RWPE2 (cell line): Measurements from ENCODE around the gene SCAMP2.

ENCODE experiments used
- ATAC-seq: fragments of 200-7000 bp; cut with Tn5 transposase; 3 replicates; pipeline ENCODE4 v1.9.1; 2021; ENCODE audit warnings: low read depth
- DNase-seq: peaks from one replicate; pipeline ENCODE4 v3.0.0-alpha.2; 2020; ENCODE audit warnings: low spot score
- H3K27ac ChIP-seq: fragments of 450-650 bp; 2 replicates; pipeline ENCODE4 v1.5.1; 2017; ENCODE audit warnings: mild to moderate bottlenecking; ENCODE audit not compliant: poor library complexity, severe bottlenecking
- H3K27me3 ChIP-seq: fragments of 250-450 bp; sonication (Bioruptor Pico); 2 replicates; pipeline ENCODE4 v1.5.1; 2021; ENCODE audit warnings: mild to moderate bottlenecking, moderate library complexity; ENCODE audit not compliant: insufficient read depth, poor library complexity, severe bottlenecking
- H3K36me3 ChIP-seq: fragments of 250-450 bp; sonication (Bioruptor Pico); 2 replicates; pipeline ENCODE4 v1.5.1; 2020; ENCODE audit warnings: low read depth, mild to moderate bottlenecking, moderate library complexity
- H3K4me1 ChIP-seq: fragments of 250-450 bp; sonication (Bioruptor Pico); 2 replicates; pipeline ENCODE4 v1.5.1; 2021; ENCODE audit warnings: mild to moderate bottlenecking, moderate library complexity; ENCODE audit not compliant: insufficient read depth, poor library complexity, severe bottlenecking
- H3K4me3 ChIP-seq: fragments of 250-450 bp; sonication (Bioruptor Pico); 2 replicates; pipeline ENCODE4 v1.5.1; 2021; ENCODE audit warnings: mild to moderate bottlenecking, moderate library complexity; ENCODE audit not compliant: severe bottlenecking
- H3K9me3 ChIP-seq: fragments of 250-450 bp; sonication (Bioruptor Pico); 2 replicates; pipeline ENCODE4 v1.5.1; 2021; ENCODE audit warnings: mild to moderate bottlenecking, moderate library complexity; ENCODE audit not compliant: severe bottlenecking
- CTCF ChIP-seq: fragments of 450-650 bp; IDR thresholded peaks from one replicate; pipeline ENCODE4 v1.5.1; 2017; ENCODE audit warnings: mild to moderate bottlenecking, moderate library complexity; ENCODE audit not compliant: poor library complexity, severe bottlenecking

SCAMP2 gene

GRCh38 chr15:74854453-74855022 lies 18.6 kb downstream of the SCAMP2 start:
- DNase-seq, result no peak
- Histone ChIP-seq H3K9me3 (no peaks in the 10 kb centered on the region), H3K36me3 (peaks cover 57% of the 10 kb centered on the region), H3K27me3 (no peaks in the 10 kb centered on the region), H3K4me1 (no peaks in the 10 kb centered on the region), H3K4me3 (no peak overlapping the region), H3K27ac (no peak overlapping the region)
- ATAC-seq, result no peak
- no peak for TF ChIP-seq CTCF

- no peaks in the 10 kb centered on the region for H3K27me3 ChIP-seq
- no peak for DNase-seq
- H3K36me3 ChIP-seq, result peaks cover 69% of the 10 kb centered on the region
- no peaks in the 10 kb centered on the region for H3K4me1 ChIP-seq
- ATAC-seq, result no peak
- H3K27ac ChIP-seq, result no peak overlapping the region
- no peak for TF ChIP-seq CTCF
- no peaks in the 10 kb centered on the region for H3K9me3 ChIP-seq
- no peak overlapping the region for H3K4me3 ChIP-seq
Measured at GRCh38 chr15:74851960-74852359, 21.2 kb downstream of the SCAMP2 start.

GRCh38 chr15:74850393-74850792 lies 22.8 kb downstream of the SCAMP2 start:
- no peak overlapping the region for H3K27ac ChIP-seq
- H3K36me3 ChIP-seq, result peaks cover 66% of the 10 kb centered on the region
- ATAC-seq (no peak), DNase-seq (no peak)
- H3K4me3 ChIP-seq, result no peak overlapping the region
- H3K9me3 ChIP-seq, result no peaks in the 10 kb centered on the region
- TF ChIP-seq CTCF, result no peak
- H3K4me1 ChIP-seq, result no peaks in the 10 kb centered on the region
- no peaks in the 10 kb centered on the region for H3K27me3 ChIP-seq

- DNase-seq (no peak), ATAC-seq (no peak)
- H3K9me3 ChIP-seq, result no peaks in the 10 kb centered on the region
- peaks cover 44% of the 10 kb centered on the region for H3K36me3 ChIP-seq
- H3K4me3 ChIP-seq, result no peak overlapping the region
- H3K27me3 ChIP-seq, result no peaks in the 10 kb centered on the region
- no peaks in the 10 kb centered on the region for H3K4me1 ChIP-seq
- H3K27ac ChIP-seq, result no peak overlapping the region
- no peak for TF ChIP-seq CTCF
Measured at GRCh38 chr15:74847432-74847831, 25.7 kb downstream of the SCAMP2 start.

GRCh38 chr15:74845581-74845980 lies 27.6 kb downstream of the SCAMP2 start:
- Histone ChIP-seq H3K36me3 (peaks cover 29% of the 10 kb centered on the region), H3K4me3 (no peak overlapping the region), H3K27me3 (no peaks in the 10 kb centered on the region), H3K27ac (no peak overlapping the region), H3K9me3 (no peaks in the 10 kb centered on the region), H3K4me1 (peaks cover 4% of the 10 kb centered on the region)
- DNase-seq (peak; percentile 44), ATAC-seq (no peak)
- no peak for TF ChIP-seq CTCF
